Large intestine (tissue), 3 donors: Measurements from ENCODE around the gene SHLD2. TPM values are rescaled to one million over a fixed set of nuclear protein-coding genes. Genes with fewer than 3 reads are reported as not detected.
"Not testable (repeated sequence)": the region's sequence is repeated elsewhere in the genome, so short reads cannot be mapped to it uniquely, and the experiment has no call there.

Source experiments
- DNase-seq, 2 donors: peaks; one replicate each; pipeline versions ENCODE4 v3.0.0 to v3.0.0-alpha.2; 2013
- H3K27ac ChIP-seq: one replicate; pipeline ENCODE4 v1.5.1; 2013; ENCODE audit warnings: low read length
- H3K27me3 ChIP-seq: 2 replicates; pipeline ENCODE4 v1.6.1; 2013; ENCODE audit warnings: low read length; ENCODE audit not compliant: control insufficient read depth, insufficient read depth
- H3K36me3 ChIP-seq: 2 replicates; pipeline ENCODE4 v1.6.1; 2013; ENCODE audit warnings: low read length; ENCODE audit not compliant: control insufficient read depth, insufficient read depth
- H3K4me1 ChIP-seq: one replicate; pipeline ENCODE4 v1.6.1; 2013; ENCODE audit warnings: low read length; ENCODE audit not compliant: control insufficient read depth, insufficient read depth
- H3K4me3 ChIP-seq: one replicate; pipeline ENCODE4 v1.5.1; 2013; ENCODE audit warnings: low read length
- H3K9me3 ChIP-seq: one replicate; pipeline ENCODE4 v1.6.1; 2013; ENCODE audit warnings: mild to moderate bottlenecking, low read depth, low read length, moderate library complexity; ENCODE audit not compliant: control insufficient read depth
- WGBS: methylation state at CpG from one replicate; pipeline ENCODE4 v1.1.5; 2013; ENCODE audit warnings: low lambda C conversion rate; ENCODE audit not compliant: insufficient coverage; 5-methylcytosine and 5-hydroxymethylcytosine counted together
- polyA plus RNA-seq: library from polyadenylated mRNA; unstranded; fragments of 120-200 nt; gene quantifications from one replicate; pipeline ENCODE4 v1.2.1, GENCODE V29; 2013

Gene SHLD2
- polyA plus RNA-seq, 1 donor, result 35.9 TPM

- WGBS, result no CpG with 5 or more reads among the region's 4 CpGs
Observed at GRCh38 chr10:87170705-87171104, 75.7 kb downstream of the SHLD2 start.

GRCh38 chr10:87171670-87172069 lies 76.7 kb downstream of the SHLD2 start:
- H3K9me3 ChIP-seq, H3K4me3 ChIP-seq, H3K36me3 ChIP-seq, H3K4me1 ChIP-seq, H3K27me3 ChIP-seq, H3K27ac ChIP-seq, DNase-seq: not testable (repeated sequence)
- WGBS, result no CpG with 5 or more reads among the region's 1 CpG

More at GRCh38 chr10:87170705-87171104, 75.7 kb downstream of the SHLD2 start:
- H3K4me1 ChIP-seq, H3K4me3 ChIP-seq, DNase-seq, H3K27ac ChIP-seq, H3K27me3 ChIP-seq, H3K9me3 ChIP-seq, H3K36me3 ChIP-seq: not testable (repeated sequence)

GRCh38 chr10:87172178-87172577 lies 77.2 kb downstream of the SHLD2 start:
- H3K4me1 ChIP-seq, H3K9me3 ChIP-seq, H3K36me3 ChIP-seq, H3K4me3 ChIP-seq, H3K27ac ChIP-seq, H3K27me3 ChIP-seq, DNase-seq: not testable (repeated sequence)

- not testable (repeated sequence) for H3K4me1 ChIP-seq, H3K36me3 ChIP-seq, H3K27me3 ChIP-seq, H3K4me3 ChIP-seq, H3K27ac ChIP-seq, DNase-seq, H3K9me3 ChIP-seq
- no CpG with 5 or more reads among the region's 3 CpGs for whole genome bisulfite sequencing
Observed at GRCh38 chr10:87177587-87177986, 82.6 kb downstream of the SHLD2 start.

- not testable (repeated sequence) for H3K27me3 ChIP-seq, H3K27ac ChIP-seq, H3K4me3 ChIP-seq, H3K9me3 ChIP-seq, H3K4me1 ChIP-seq
- peak; percentile 2 for DNase-seq
- WGBS, result 92% methylated on average over 4 of the region's 6 CpGs
- peaks cover 12% of the 10 kb centered on the region for H3K36me3 ChIP-seq
Observed at GRCh38 chr10:87184421-87184820, 89.4 kb downstream of the SHLD2 start.

GRCh38 chr10:87186016-87186415 lies 91.0 kb downstream of the SHLD2 start:
- H3K4me3 ChIP-seq, H3K27me3 ChIP-seq, DNase-seq, H3K4me1 ChIP-seq, H3K9me3 ChIP-seq, H3K27ac ChIP-seq: not testable (repeated sequence)
- WGBS, result no CpG with 5 or more reads among the region's 4 CpGs
- peaks cover 12% of the 10 kb centered on the region for H3K36me3 ChIP-seq

- H3K27ac ChIP-seq, H3K4me1 ChIP-seq, H3K9me3 ChIP-seq, H3K27me3 ChIP-seq, DNase-seq, H3K4me3 ChIP-seq: not testable (repeated sequence)
- WGBS, result 100% methylated on average over 1 of the region's 3 CpGs
- H3K36me3 ChIP-seq, result peaks cover 12% of the 10 kb centered on the region
Observed at GRCh38 chr10:87187573-87187972, 92.6 kb downstream of the SHLD2 start.

GRCh38 chr10:87191841-87192240 lies 96.8 kb downstream of the SHLD2 start:
- H3K4me3 ChIP-seq, H3K27ac ChIP-seq, H3K4me1 ChIP-seq, DNase-seq, H3K27me3 ChIP-seq, H3K9me3 ChIP-seq: not testable (repeated sequence)
- H3K36me3 ChIP-seq, result peaks cover 12% of the 10 kb centered on the region
- no CpG with 5 or more reads among the region's 3 CpGs for WGBS

GRCh38 chr10:87200924-87201323 lies 105.9 kb downstream of the SHLD2 start:
- 100% methylated on average over 1 of the region's 6 CpGs for WGBS
- not testable (repeated sequence) for H3K27me3 ChIP-seq, H3K36me3 ChIP-seq, H3K4me3 ChIP-seq, H3K9me3 ChIP-seq, H3K27ac ChIP-seq, H3K4me1 ChIP-seq
- DNase-seq, result peak in 1 of 2 donors; percentile 14

- DNase-seq, H3K9me3 ChIP-seq, H3K4me3 ChIP-seq, H3K27me3 ChIP-seq, H3K4me1 ChIP-seq, H3K36me3 ChIP-seq, H3K27ac ChIP-seq: not testable (repeated sequence)
- WGBS, result no CpG with 5 or more reads among the region's 4 CpGs
Observed at GRCh38 chr10:87204801-87205200, 109.8 kb downstream of the SHLD2 start.

GRCh38 chr10:87206922-87207321 lies 111.9 kb downstream of the SHLD2 start:
- H3K27me3 ChIP-seq, H3K36me3 ChIP-seq, H3K9me3 ChIP-seq, H3K27ac ChIP-seq, H3K4me1 ChIP-seq, H3K4me3 ChIP-seq, DNase-seq: not testable (repeated sequence)
- WGBS, result no CpG with 5 or more reads among the region's 4 CpGs
